HG03175 (cell line): Measurements from ENCODE around the gene BCL11B.

Source experiments
- ATAC-seq: cut with Tn5 transposase; IDR thresholded peaks from one replicate; pipeline ENCODE4 v1.9.1; 2021; ENCODE audit warnings: mild to moderate bottlenecking, moderate library complexity; ENCODE audit not compliant: unreplicated experiment

The BCL11B gene

DNA sequence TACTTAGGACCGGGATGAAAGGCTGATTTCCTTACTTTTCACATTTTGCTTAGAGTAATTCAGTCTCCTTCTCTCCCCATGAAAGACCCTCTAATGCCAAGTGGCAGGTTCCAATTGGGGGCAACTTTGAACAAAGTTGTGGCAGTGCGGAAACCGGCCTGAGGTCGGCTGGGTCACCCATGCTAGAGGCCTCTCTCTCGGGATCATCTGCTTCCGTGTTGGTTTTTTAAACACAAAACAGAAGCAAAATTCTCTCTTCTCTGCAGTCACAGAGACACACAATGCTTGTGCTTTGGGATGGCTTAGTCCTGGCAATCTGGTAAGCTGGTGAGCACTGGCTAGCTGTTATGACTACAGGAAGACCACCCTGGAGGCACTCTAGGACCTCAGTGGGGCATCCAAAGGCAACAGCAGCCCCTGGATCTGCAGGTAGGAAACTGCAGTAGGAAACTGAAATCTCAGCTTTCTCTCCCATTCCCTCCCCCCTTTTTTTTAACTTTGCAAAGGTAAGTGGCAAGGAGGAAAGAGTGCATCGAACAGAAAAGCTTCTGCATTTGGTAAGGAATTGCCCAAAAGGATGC, 102.1 kb downstream of the BCL11B start:
- ATAC-seq = no peak

DNA sequence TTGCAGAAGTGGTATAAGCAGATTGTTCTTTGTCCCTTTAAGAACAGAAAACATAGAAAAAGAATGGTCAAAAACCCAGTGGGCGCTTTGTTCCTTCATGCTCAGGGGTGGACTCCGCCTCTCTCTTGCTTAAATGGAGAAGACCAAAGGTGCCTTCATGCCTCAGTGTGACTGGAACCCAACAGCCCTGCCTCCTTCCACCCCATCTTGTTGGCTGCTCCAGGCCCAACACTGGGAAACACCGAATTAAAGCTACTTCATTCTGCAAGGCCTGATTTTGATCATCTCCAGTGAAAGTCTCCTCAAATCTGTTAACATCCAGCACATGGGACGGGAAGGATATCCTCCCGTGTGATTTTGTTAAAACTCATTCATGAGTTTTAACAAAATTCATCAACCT, 103.7 kb downstream of the BCL11B start:
- no peak for ATAC-seq

DNA sequence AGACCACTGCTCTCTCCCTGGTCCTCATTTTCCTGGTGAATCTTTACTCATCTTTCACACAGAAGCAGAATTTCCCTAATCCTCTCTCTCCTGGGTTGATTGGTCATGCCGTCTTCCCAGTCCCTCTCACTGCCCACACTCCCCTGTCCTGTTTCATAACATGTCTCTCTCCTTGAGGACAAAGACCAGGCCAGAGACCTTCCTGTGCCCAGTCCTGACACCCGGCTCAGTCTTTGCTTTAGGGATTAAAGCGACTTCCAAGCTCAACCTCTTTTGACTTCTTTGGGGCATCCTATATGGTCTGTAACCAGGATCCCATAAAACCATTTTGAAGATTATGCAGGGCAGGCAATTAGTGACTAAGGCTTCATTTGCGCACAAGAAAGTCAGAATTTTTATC, 105.5 kb downstream of the BCL11B start:
- no peak for ATAC-seq

DNA sequence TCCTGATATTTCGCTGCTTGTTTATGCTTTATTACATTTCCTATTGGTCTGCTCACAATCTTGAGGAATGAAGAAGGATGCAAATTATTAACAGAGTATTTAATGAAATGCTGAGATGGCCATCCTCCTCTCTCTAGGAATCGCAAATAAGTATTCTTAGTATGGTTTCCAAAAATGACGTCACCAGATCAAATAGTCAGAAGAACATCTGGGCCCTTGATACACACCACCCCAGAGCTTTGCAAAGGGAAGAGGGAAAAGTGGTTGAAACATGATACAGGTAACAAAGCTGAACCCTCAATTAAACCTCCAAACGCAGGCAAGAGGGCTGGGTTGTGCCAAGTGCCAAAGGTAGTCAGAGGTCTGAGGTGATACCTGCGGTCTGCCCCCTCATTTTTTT, 107.3 kb downstream of the BCL11B start:
- ATAC-seq = no peak

DNA sequence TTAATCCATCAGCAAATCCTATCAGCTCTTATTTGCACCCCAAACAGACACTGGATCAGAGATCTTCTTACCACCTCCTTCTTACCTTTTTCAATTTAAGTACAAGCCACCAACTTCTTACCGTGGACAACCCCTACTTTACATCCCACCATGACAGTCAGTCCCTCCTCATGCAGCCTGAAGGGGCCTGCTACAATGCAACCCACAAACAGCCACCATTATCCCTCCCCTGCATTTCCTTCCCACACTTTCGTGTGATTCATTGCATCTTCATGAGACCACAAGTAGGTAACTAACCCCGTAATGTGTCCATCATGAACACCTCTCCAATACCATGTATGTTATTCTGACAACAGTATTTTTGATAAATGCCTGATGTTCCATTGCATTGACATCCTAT, 108.6 kb downstream of the BCL11B start:
- no peak for ATAC-seq

DNA sequence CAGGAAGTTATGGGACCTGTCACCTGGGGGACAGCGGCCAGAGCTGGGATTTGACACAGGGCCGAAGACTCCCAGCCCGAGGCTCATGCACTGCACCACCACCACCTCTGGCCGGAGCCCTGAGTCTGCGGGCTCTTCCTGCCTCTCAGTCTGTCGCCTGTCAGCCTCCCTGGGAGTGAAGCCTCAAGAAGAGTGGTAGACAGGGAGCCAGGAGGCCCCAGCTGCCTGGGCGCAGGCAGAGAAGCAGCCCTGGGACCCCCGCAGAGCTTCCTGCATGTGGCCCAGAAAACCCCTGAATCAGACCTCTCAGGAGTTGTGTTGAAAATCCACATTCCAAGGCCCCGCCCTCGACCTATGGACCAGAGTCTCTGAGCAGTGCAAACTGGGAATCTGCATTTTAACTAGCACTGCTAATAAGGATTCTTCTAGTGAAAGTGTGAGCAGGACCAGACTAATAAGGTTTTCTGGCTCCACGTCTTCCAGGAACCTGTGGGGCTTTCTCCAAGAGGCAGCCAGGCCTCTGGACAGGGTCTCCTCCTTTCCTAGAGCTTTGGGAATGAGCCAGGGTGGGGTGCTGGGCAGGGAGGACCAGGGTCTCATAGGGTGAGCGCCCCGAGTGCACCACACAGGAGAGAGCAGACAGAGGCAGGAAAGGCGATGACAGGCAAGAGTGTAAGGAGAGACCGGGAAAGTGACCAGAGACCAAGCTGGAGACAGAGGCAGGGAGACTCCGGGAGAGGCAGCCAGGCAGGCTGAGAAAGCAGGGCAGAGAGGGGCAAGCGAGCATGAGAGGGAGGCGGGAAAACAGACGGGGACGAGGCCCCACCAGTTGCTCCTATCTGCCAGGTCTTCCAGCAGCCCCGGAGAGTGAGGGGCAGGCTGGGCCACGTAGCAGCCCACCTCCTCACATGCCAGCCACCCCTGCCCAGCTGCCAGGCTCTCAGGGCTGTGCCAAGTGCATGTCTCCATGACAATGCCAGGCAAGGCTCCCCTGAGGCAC, 112.4 kb downstream of the BCL11B start:
- ATAC-seq = no peak

DNA sequence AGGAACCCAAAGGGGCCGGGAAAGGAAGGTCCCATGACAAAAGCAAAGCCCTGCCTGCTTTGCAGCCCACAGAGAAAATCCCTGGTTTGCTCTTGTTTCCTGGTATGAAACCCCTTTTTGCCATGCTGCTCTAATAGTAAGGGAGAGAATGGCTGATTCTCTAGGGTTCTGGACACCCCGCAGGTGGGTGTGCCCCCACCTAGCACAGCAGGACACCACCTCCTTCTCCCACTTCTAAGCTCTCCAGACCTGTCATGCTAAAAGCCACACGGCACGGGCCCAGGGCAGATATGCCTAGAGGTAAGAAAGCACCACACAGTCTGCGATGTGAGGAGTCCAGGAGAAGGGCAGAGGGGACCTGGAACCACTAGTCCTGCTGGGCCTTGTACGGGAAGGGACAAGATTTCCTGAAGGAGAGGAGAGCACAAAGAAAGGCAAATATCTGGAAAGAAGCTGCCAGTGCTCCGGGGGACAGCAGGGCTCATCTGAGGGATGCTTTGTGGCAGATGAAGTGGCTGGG, 113.3 kb downstream of the BCL11B start:
- ATAC-seq = no peak

DNA sequence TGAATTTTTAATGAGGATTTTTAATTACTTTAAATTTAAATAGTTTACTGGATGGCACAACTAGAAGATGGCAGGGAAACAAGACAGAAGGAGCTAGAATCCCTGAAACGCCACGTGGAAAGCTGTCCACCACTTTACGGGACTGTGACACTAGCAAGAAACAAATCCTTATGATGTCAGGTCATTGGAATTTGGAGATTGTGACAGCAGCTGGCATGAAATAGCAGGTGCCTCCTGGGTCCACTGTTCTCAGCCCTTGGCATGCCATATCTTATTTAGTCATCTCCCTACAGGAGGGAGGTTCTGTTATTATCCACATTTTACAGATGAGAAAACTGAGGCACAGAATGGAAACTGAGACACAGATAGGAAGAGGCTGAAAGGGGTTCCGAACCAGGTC, 113.8 kb downstream of the BCL11B start:
- no peak for ATAC-seq

DNA sequence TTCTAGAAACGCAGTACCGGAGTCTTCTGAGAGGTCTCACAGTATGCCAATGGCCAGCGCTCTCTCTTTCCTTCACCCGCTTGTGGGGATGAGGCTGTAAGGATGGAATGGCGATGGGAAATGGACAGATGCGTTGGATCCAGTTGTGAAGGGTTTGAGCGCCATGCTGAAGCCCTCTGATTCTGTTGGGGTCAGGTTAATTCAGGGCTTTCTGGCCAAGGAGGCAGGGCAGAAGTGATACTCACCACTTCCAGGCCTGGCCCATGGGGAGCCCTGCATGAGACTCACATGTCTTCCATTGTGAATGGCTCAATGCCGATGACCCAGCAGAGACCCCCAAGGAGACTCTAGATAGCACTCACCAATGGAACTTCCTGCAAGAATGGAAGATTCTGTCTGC, 114.3 kb downstream of the BCL11B start:
- no peak for ATAC-seq

DNA sequence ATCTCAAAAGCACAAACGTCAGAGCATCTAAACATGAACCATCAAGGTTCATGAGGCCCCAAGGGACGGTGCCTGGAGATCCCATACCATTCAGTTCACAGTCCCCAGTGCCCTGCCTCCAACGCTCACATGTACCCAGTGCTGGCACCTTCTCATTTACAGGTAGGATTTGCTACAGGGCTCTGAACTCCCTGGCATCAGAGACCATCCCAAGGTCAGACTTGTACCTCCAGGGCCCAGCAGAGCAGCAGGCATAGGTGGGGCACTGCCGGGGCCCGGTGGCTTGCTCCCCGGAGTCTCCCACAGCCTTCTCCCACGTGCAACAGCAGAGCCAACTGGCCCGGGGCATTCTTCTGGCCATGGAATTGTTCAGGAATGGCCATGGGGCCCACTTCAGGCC, 114.8 kb downstream of the BCL11B start:
- ATAC-seq = no peak

DNA sequence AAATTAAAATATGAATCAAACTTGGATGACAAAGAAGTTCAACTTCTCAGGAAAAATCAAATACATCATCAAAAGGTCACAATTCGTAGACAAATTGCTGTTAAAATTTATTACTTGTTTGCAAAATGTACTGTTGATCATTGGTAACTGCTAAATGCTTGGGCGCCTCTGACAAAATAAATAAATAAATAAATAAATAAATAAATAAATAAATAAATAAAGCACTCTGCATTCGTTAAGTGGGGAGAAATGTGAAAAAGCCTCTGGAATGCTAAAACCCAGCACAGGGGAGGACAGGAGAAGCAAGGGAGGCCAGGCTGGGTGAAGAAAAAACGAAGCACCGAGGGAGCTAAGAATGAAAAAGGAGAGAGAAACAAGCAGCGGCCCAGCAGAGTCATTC, 115.2 kb downstream of the BCL11B start:
- no peak for ATAC-seq

DNA sequence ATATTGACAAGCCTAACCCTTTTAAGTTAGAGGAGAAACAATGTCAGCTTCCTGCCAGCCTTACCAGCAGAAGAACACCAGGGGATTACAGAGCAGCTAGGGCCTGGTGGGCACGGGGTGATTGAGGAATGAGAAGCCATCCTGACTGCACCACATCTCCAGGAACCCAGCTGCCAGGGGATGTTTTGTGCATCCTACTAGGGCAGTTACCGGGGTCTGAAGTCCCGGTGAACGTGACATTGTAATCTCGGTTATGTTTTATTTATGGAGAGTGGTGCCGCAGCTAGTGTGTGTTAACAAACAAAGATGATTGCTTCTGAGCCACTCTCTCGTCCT, 115.9 kb downstream of the BCL11B start:
- ATAC-seq = no peak

DNA sequence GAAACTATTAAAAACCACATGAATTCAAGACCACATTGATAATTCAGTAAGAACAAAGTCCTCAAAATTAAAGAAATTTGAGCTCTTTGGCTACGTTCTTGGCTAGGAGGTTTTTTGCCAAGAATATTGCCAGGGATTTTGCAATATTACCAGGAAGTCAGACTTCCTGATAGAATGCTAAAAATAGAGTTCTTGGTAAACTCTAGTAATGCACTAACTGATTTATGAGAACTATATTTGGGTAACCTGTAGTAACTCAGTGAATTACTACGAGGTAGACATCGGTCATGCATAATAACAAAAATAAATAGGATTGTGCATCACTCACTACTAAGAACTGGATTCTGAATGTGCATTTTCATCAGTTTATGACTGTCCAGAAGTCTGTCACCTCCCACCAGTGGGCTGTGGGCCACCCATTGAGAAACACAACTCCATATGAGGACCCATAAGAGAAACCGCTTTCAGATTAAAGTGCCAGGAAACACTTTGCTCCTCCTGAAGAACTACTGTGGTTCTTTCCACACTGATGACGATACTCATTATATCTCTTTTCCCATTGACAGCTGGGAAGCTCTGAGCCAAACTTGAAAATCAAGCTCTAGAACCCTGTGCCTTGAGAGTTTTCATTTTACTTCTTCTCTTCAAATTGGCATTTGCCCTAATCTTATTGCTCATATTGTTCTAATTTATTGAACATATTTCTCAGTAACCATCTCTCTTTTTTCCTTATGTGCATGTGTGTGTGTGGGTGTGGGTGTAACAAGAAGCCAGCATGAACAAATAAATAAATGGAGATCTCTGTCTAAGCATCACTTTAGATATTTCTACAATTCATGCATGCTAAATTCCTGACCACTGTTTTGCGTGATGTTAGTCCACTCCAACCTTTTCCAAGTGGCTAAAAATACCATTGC, 116.6 kb downstream of the BCL11B start:
- no peak for ATAC-seq

DNA sequence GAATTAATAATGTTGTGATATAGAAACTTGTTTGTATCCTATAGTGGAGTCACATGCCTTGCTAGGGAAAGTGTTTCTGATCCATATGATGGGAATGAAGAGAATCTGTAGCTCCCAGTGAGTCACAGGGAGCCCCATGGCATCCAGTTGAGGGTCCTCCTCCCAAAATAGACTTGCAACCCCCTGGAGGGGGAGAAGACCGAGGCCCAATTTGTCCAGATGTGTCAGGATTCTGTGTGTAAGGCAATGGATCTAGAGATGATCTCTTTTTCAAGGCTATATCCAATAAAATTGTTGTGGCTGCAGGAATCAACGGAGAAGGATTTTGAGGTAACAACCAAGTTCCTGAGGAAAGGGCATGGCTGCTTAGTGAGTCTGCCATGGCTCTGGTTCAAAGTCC, 121.8 kb downstream of the BCL11B start:
- ATAC-seq = no peak

DNA sequence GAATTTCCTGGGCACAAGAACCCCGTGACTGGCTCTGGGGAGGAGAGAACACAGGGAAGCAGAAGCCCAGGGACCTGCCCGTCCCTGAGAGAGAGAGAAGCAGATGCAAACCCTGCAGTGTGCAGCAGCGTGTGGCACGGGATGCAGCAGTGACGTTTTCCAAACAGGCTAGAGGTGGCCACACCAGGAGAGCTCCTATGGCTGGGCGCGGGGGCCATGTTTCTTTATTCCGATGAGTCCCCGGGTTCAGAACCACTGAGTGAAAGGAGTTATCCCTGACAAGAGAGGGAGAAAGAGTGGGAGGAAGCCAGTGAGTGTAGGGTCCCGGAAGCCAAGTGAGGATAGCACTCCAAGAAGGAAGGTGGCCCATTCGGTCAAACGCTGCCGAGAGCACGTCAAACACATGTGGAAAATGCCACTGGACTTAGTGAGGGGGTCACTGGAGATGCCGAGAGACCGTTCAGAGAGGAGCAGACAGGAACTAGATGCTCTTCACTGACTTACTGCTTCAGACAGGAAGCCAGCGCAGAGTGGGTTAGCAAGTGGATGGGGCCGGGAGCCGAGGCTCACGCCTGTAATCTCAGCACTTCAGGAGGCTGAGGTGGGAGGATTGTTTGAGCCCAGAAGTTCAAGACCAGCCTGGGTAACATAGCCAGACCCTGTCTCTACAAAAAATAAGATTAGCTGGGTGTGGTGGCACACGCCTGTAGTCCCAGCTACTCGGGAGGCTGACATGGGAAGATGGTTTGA, 123.0 kb downstream of the BCL11B start:
- ATAC-seq = no peak

DNA sequence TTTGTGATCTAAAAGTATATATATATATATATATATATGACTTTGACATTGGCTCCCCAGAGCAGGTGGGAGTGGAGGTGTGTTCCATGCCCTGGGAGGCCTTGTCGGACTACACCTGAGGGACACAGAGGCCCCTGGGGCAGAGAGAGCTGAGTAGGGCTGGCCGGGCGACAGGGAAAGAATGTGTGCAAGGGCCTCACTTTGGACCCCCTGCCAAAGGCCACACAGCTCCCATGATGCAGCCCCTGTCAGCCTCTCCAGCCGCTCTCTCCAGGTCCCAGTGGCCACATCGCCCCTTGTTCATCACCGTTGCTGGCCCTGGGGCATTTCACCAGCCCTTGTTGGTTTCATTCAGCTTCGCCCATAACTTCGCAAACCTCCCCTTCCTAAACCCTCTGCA, 123.9 kb downstream of the BCL11B start:
- ATAC-seq = no peak

DNA sequence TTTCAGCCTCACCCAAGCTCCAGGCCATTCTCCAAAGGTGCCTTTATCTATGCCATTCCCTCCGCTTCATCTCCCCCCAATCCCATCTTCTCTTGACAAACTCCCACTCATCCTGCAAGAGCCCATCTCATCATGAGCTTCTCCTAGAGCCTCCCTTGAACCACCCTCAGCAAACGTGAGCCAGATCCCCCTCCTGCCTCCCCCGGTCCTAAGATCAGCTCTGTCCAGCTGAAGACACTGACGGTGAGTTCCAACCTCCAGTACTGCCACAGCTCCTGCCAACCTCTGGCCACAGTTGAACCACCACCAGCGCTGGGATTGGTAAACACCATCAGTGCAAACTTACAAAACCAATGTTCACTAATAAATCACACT, 124.6 kb downstream of the BCL11B start:
- no peak for ATAC-seq

DNA sequence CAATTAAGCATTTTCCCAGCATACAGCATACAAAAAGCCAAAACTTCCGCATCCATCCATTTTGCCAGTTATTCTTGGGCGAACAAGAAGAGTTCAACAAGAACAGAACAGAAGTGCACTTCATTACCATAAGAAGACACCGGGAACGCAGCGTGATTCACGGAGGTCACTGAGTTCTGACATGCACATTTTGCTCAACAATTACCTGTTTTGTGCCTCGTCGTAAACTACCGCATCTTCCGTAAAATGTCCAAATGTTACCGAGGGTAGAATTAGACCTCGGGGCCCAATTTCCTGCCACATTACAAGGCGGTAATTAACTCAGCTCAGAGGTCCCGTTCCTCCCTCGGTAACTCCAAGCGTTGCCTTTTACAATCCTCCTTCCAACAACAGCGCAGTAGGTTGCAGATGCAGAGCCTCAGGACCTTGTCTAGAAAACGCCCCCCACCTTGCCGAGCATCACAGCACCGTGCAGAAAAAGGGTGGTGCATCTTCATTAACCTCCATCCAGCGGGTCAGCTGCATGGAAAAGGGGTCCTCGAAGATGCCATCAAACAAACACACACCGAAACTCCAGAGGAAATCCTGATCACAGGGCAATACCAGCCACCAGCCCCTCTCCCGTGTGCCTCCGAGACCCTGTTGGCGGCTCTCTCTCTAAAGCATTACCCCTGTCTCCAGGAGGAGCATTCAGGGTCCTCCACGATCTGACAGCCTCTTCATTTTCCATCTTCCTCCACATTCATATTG, 125.2 kb downstream of the BCL11B start:
- no peak for ATAC-seq

DNA sequence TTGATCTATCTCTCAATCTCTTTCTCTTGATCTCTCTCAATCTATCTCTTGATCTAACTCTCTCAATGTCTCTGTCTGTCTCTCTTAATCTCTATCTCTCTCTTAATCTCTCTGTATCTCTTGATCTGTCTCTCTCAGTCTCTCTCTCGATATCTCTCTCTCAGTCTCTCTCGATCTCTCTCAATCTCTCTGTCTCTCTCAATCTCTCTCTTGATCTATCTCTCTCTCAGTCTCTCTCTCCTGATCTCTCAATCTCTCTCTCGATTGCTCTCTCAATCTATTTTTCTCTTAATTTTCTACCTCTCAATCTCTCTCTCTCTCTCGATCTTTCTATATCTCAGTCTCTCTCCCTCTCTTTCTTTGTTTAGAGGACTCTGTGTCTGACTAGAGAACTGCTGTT, 126.7 kb downstream of the BCL11B start:
- ATAC-seq = no peak

DNA sequence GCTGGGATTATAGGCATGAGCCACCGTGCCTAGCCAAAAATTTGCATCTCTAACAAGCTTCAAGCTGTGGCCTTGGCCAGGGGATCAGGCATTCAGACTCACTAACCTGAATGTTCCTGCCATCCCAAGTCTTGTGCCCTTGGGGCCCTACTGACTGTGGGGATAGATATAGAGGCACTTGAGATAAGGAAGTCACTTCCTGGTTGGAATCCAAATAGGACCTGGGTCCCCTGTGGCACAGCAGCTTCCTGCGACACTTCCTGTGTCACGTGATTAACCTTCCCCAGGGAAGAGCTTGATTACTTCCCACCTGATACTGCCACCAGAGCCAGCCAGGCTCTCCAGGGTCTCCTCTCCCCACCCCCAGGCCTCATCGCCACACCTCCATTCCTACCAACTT, 128.2 kb downstream of the BCL11B start:
- ATAC-seq = no peak
